Tongue (tissue), 3 donors: ENCODE results near the gene FBXW4. TPM values are rescaled to one million over a fixed set of nuclear protein-coding genes. Genes with fewer than 3 reads are reported as not detected.

Experiments used
- DNase-seq: peaks from one replicate; pipeline ENCODE4 v3.0.0-alpha.2; 2015
- small RNA-seq: library from RNA; depleted of rRNA; stranded (forward); fragments of <200 nt; gene quantifications from one replicate; pipeline ENCODE3, GENCODE V24; 2014; ENCODE audit warnings: low replicate concordance
- total RNA-seq: library from RNA; depleted of rRNA; stranded (reverse); fragments of >200 nt; gene quantifications from one replicate; pipeline ENCODE4 v1.2.3, GENCODE V29; 2014

The FBXW4 gene
- total RNA-seq, 1 donor from 2014 or later: 71.1 TPM

GRCh38 chr10:101566333-101567164 lies 128.4 kb downstream of the FBXW4 start:
- DNase-seq: peak; percentile 49

DNA sequence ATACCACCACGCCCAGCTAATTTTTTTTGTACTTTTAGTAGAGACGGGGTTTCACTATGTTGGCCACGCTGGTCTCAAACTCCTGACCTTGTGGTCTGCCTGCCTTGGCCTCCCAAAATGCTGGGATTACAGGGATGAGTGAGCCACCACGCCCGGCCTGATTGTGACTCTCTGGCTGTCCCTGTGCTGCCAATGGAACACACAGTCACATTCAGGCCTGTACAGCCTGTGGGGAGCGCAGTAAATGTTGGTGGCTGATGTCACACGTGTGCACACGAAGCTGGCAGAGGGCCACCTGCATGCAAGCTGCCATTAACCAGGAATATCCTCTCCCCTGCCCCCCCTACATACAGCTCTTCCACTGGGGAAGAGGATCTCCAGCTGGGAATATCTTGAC lies 129.0 kb downstream of the FBXW4 start:
- DNase-seq: peak; percentile 27

GRCh38 chr10:101565370-101565900 lies 129.5 kb downstream of the FBXW4 start:
- no peak for DNase-seq

- DNase-seq: no peak
Observed at GRCh38 chr10:101564490-101564991, 130.4 kb downstream of the FBXW4 start.

DNA sequence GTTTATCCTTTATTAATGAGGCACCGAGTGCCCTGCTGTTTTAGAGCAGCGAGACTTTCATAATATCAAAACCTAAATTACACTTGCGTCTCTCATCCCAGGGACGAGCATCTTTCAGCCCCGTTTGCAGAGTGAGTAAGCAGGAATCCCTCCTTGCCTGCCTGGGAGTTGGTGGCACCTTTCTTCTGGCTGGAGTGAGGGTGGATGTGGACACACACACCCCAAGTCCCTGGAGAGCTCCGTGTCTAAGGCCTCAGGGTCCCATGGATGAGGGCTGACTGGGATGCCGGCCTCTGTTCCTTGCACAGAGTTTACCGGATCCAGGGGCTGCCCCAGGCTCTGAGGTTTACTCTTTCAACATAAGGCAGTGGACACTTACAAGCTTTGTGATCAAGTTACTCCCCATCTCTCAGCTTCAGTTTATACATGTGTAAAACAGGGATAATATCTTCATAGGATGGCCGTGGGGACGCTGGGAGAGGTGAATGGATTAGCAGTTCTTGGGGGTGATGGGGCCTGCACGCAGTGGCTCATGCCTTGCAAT lies 131.4 kb downstream of the FBXW4 start:
- no peak for DNase-seq

DNA sequence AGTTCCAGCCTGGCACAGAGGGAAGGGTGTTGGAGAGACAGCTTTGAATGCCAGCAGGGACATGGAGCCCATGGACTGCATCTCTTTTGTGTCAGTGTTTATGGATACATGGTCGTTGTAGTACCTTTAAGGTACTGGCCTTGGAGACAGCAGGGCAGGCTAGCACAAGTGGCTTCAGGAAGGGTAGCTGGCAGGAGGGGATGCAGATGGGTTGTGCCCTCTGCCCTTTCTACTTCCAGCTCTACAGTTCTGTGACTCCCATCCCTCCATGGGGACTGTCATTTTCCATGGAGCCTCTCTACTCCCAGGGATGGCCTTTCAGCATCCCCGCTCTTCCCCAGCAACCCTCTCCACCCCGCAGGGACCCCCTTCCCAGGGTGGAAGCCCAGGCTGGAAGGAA lies 132.0 kb downstream of the FBXW4 start:
- DNase-seq: no peak

- no peak for DNase-seq
Observed at GRCh38 chr10:101562231-101562630, 132.7 kb downstream of the FBXW4 start.

GRCh38 chr10:101561068-101561915 lies 133.7 kb downstream of the FBXW4 start:
- no peak for DNase-seq

Small RNA genes within 50 kb of the gene (small RNA-seq; reads per million reads assigned to genes)
- not detected for gene MIR3158-1
- not detected for gene RNU6-1165P

Other genes with a start within 250 kb of the FBXW4 start
- 12.3 TPM for gene POLL, start 106.9 kb downstream of the FBXW4 start, total RNA-seq
- 18.1 TPM for gene DPCD, start 106.8 kb downstream of the FBXW4 start, total RNA-seq
- not detected for gene FGF8, start 80.9 kb upstream of the FBXW4 start, total RNA-seq
- gene NPM3, start 88.3 kb upstream of the FBXW4 start, total RNA-seq: 34.0 TPM
- 191 TPM for gene OGA, start 123.3 kb upstream of the FBXW4 start, total RNA-seq
- 0.92 TPM for gene KCNIP2, start 148.6 kb upstream of the FBXW4 start, total RNA-seq